Hepatocyte (in vitro differentiated cells): ENCODE data around the gene KCP.

Source experiments
- EZH2 ChIP-seq: fragments of 200-600 bp; sonication (generic); IDR thresholded peaks from 2 replicates; pipeline ENCODE4 v1.6.1; 2016; ENCODE audit warnings: antibody characterized with exemption, mild to moderate bottlenecking, borderline replicate concordance
- EZH2phosphoT487 ChIP-seq: fragments of 200-600 bp; sonication (generic); IDR thresholded peaks from one replicate; pipeline ENCODE4 v1.6.1; 2018; ENCODE audit warnings: antibody characterized with exemption, mild to moderate bottlenecking, low read depth, moderate library complexity; ENCODE audit not compliant: unreplicated experiment, severe bottlenecking
- TF ChIP-seq, protein P1 (sequence below): fragments of 200-600 bp; sonication (generic); IDR thresholded peaks from 2 replicates; pipeline ENCODE4 v1.5.1; 2016; ENCODE audit warnings: antibody characterized with exemption, mild to moderate bottlenecking; ENCODE audit not compliant: poor library complexity

DNA sequence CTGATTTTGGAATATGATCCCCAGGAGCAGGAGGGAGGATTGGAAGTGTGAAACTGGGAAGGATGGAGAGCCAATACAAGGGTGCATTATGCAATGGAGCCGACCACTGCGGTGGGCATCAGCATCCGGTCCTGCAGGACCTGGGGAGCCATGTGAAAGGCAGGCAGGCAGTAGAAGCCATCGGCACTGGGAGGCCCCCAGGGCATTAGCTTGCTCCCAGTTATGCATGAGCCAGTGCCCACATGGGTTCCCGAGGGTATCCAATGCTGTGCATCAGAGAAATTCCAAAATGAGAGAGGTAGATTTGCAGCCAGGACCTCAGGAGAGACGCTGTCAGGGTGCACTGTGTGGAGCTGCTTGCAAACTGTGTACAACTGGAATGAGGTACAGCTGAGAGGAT lies 8.7 kb upstream of the KCP start:
- TF ChIP-seq, protein P1, sequence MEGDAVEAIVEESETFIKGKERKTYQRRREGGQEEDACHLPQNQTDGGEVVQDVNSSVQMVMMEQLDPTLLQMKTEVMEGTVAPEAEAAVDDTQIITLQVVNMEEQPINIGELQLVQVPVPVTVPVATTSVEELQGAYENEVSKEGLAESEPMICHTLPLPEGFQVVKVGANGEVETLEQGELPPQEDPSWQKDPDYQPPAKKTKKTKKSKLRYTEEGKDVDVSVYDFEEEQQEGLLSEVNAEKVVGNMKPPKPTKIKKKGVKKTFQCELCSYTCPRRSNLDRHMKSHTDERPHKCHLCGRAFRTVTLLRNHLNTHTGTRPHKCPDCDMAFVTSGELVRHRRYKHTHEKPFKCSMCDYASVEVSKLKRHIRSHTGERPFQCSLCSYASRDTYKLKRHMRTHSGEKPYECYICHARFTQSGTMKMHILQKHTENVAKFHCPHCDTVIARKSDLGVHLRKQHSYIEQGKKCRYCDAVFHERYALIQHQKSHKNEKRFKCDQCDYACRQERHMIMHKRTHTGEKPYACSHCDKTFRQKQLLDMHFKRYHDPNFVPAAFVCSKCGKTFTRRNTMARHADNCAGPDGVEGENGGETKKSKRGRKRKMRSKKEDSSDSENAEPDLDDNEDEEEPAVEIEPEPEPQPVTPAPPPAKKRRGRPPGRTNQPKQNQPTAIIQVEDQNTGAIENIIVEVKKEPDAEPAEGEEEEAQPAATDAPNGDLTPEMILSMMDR = no peak
- TF ChIP-seq EZH2phosphoT487 (no peak), EZH2 (no peak)
